K562 (cell line): ENCODE data around the gene NKAIN1. TPM values are rescaled to one million over a fixed set of nuclear protein-coding genes. Genes with fewer than 3 reads are reported as not detected.

Experiments used
- CREB3 ChIP-seq: fragments of 450-650 bp; conservative IDR thresholded peaks from 2 replicates; pipeline ENCODE4 v1.6.1; 2016; ENCODE audit warnings: missing genetic modification characterization, low read depth, mild to moderate bottlenecking, missing compliant biosample characterization, moderate library complexity
- HLTF ChIP-seq: fragments of 450-650 bp; IDR thresholded peaks from 2 replicates; pipeline ENCODE4 v1.6.1; 2016
- IFI16 ChIP-seq: fragments of 250-450 bp; sonication (Bioruptor Pico); IDR thresholded peaks from 2 replicates; pipeline ENCODE4 v2.1.2; 2022; ENCODE audit warnings: mild to moderate bottlenecking, inconsistent platforms
- LEF1 ChIP-seq: fragments of 450-650 bp; IDR thresholded peaks from 2 replicates; pipeline ENCODE4 v1.6.1; 2016; ENCODE audit warnings: mild to moderate bottlenecking
- MEIS2 ChIP-seq: fragments of 450-650 bp; IDR thresholded peaks from 2 replicates; pipeline ENCODE4 v1.6.1; 2014; ENCODE audit warnings: mild to moderate bottlenecking; ENCODE audit not compliant: partially characterized antibody
- NFE2 ChIP-seq: IDR thresholded peaks from 2 replicates; pipeline ENCODE4 v1.6.1; 2014; ENCODE audit warnings: antibody characterized with exemption, low read depth
- PCBP2 ChIP-seq: fragments of 200-400 bp; formaldehyde crosslinking; IDR thresholded peaks from 2 replicates; pipeline ENCODE4 v1.6.1; 2018; ENCODE audit warnings: low read length, low read depth, mild to moderate bottlenecking, moderate library complexity; ENCODE audit not compliant: poor library complexity, severe bottlenecking
- POLR2AphosphoS5 ChIP-seq: IDR thresholded peaks from 2 replicates; pipeline ENCODE4 v1.6.1; 2011; ENCODE audit warnings: mild to moderate bottlenecking, low read depth, low read length, moderate library complexity; ENCODE audit not compliant: control insufficient read depth, insufficient read depth
- RBM15 ChIP-seq: fragments of 200-400 bp; formaldehyde crosslinking; IDR thresholded peaks from 2 replicates; pipeline ENCODE4 v1.6.1; 2018; ENCODE audit warnings: mild to moderate bottlenecking, low read length, moderate library complexity; ENCODE audit not compliant: insufficient read depth
- SMAD4 ChIP-seq: fragments of 250-450 bp; sonication (Bioruptor Pico); conservative IDR thresholded peaks from 2 replicates; pipeline ENCODE4 v1.8.0; 2021; ENCODE audit warnings: inconsistent platforms, mild to moderate bottlenecking, moderate library complexity
- TRIM25 ChIP-seq: fragments of 450-650 bp; IDR thresholded peaks from 2 replicates; pipeline ENCODE4 v1.7.0; 2016; ENCODE audit warnings: borderline replicate concordance
- ZNF24 ChIP-seq: fragments of 450-650 bp; IDR thresholded peaks from 2 replicates; pipeline ENCODE4 v1.6.1; 2016
- polyA plus RNA-seq, 8 experiments: library from polyadenylated mRNA; depleted of rRNA in 4 of 8; stranded (reverse) in 5 of 8; unstranded in 3 of 8; fragments of >200 nt; fragmentation: Nextera tagmentation in 2 of 8; fragmentation: Illumina TruSeq in 1 of 8; extraction: Ambion mirVana in 2 of 8; extraction: Trizol in 1 of 8; gene quantifications; 2 replicates each; pipeline versions ENCODE4 v1.2.1 to v1.2.3, GENCODE V29; 2011 to 2014; ENCODE audit warnings: inconsistent platforms in 1 of 8, missing spikeins in 1 of 8
- total RNA-seq, 7 experiments: library from RNA; depleted of rRNA in 6 of 7; stranded (reverse); fragments of >200 nt in 6 of 7; fragmentation: Illumina TruSeq in 2 of 7; extraction: Trizol in 2 of 7; gene quantifications; 2 replicates each; pipeline versions ENCODE4 v1.2.1 to v1.2.3, GENCODE V29; 2011 to 2021; ENCODE audit warnings: low replicate concordance in 1 of 7
- TF ChIP-seq, protein P1 (sequence below): sonication (generic); formaldehyde crosslinking; IDR thresholded peaks from 2 replicates; pipeline ENCODE4 v1.8.0; 2023; ENCODE audit warnings: missing genetic modification reagents, mild to moderate bottlenecking, borderline replicate concordance
- TF ChIP-seq, protein P2 (sequence below): fragments of 450-650 bp; formaldehyde crosslinking; IDR thresholded peaks from 2 replicates; pipeline ENCODE4 v1.4.0; 2022; ENCODE audit warnings: mild to moderate bottlenecking, moderate library complexity
- TF ChIP-seq, protein P3 (sequence below): fragments of 250-450 bp; sonication (Bioruptor Pico); IDR thresholded peaks from 2 replicates; pipeline ENCODE4 v1.5.0; 2021; ENCODE audit warnings: mild to moderate bottlenecking, moderate library complexity

The NKAIN1 gene
- total and polyA plus RNA-seq, 9 of the 15 experiments (the other 6 are each of a cell fraction or from before 2014, with no cell fraction given): 0.03 to 0.22 (median 0.04) TPM; not detected in 3

DNA sequence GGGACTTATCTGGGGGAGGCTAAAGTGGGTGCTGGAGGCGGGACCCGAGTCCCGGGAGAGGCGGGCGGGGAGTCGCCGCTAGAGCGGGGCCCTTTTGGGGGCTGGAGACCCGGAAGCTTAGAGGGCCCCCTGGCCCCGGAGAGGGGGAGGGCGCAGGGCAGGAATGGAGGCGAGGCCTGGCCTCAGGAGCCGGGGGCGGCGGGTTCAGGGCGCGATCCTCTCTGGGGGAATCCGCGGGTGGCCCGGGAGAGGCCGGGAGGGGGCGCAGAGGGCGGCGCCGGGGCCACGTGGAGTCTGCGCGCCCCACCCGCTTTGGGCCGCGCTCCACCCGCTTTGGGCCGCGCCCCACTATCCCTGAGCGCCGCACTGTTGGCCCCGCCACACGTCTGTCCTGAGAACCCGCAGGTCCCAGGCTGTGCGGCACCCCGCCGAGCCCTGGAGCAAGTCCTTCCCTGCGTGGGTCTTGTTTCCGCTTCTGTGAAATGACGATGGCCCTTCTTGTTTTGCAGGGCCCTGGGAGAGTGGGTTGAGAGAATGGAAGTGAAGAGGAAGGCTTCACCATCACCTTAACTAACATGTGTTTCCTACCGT, 84.4 kb downstream of the NKAIN1 start (continued):
- TF ChIP-seq, protein P1, sequence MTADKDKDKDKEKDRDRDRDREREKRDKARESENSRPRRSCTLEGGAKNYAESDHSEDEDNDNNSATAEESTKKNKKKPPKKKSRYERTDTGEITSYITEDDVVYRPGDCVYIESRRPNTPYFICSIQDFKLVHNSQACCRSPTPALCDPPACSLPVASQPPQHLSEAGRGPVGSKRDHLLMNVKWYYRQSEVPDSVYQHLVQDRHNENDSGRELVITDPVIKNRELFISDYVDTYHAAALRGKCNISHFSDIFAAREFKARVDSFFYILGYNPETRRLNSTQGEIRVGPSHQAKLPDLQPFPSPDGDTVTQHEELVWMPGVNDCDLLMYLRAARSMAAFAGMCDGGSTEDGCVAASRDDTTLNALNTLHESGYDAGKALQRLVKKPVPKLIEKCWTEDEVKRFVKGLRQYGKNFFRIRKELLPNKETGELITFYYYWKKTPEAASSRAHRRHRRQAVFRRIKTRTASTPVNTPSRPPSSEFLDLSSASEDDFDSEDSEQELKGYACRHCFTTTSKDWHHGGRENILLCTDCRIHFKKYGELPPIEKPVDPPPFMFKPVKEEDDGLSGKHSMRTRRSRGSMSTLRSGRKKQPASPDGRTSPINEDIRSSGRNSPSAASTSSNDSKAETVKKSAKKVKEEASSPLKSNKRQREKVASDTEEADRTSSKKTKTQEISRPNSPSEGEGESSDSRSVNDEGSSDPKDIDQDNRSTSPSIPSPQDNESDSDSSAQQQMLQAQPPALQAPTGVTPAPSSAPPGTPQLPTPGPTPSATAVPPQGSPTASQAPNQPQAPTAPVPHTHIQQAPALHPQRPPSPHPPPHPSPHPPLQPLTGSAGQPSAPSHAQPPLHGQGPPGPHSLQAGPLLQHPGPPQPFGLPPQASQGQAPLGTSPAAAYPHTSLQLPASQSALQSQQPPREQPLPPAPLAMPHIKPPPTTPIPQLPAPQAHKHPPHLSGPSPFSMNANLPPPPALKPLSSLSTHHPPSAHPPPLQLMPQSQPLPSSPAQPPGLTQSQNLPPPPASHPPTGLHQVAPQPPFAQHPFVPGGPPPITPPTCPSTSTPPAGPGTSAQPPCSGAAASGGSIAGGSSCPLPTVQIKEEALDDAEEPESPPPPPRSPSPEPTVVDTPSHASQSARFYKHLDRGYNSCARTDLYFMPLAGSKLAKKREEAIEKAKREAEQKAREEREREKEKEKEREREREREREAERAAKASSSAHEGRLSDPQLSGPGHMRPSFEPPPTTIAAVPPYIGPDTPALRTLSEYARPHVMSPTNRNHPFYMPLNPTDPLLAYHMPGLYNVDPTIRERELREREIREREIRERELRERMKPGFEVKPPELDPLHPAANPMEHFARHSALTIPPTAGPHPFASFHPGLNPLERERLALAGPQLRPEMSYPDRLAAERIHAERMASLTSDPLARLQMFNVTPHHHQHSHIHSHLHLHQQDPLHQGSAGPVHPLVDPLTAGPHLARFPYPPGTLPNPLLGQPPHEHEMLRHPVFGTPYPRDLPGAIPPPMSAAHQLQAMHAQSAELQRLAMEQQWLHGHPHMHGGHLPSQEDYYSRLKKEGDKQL (CRISPR knock-in tag): no peak
- TF ChIP-seq, protein P2, sequence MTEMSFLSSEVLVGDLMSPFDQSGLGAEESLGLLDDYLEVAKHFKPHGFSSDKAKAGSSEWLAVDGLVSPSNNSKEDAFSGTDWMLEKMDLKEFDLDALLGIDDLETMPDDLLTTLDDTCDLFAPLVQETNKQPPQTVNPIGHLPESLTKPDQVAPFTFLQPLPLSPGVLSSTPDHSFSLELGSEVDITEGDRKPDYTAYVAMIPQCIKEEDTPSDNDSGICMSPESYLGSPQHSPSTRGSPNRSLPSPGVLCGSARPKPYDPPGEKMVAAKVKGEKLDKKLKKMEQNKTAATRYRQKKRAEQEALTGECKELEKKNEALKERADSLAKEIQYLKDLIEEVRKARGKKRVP (CRISPR knock-in tag): peak; percentile 69; the same call in 1 of the 2 replicates
- TF ChIP-seq RBM15 (no peak), PCBP2 (peak; percentile 63), LEF1 (no peak), MEIS2 (no peak), CREB3 (tag) (0 out of 2 replicates have a peak, but pooled peaks have one; percentile 33), TRIM25 (no peak), ZNF24 (no peak), IFI16 (no peak), SMAD4 (CRISPR knock-in tag) (peak; percentile 87), POLR2AphosphoS5 (no peak; the same call in 1 of the 2 replicates), NFE2 (0 out of 2 replicates have a peak, but pooled peaks have one; percentile 4), HLTF (no peak)
- TF ChIP-seq, protein P3, sequence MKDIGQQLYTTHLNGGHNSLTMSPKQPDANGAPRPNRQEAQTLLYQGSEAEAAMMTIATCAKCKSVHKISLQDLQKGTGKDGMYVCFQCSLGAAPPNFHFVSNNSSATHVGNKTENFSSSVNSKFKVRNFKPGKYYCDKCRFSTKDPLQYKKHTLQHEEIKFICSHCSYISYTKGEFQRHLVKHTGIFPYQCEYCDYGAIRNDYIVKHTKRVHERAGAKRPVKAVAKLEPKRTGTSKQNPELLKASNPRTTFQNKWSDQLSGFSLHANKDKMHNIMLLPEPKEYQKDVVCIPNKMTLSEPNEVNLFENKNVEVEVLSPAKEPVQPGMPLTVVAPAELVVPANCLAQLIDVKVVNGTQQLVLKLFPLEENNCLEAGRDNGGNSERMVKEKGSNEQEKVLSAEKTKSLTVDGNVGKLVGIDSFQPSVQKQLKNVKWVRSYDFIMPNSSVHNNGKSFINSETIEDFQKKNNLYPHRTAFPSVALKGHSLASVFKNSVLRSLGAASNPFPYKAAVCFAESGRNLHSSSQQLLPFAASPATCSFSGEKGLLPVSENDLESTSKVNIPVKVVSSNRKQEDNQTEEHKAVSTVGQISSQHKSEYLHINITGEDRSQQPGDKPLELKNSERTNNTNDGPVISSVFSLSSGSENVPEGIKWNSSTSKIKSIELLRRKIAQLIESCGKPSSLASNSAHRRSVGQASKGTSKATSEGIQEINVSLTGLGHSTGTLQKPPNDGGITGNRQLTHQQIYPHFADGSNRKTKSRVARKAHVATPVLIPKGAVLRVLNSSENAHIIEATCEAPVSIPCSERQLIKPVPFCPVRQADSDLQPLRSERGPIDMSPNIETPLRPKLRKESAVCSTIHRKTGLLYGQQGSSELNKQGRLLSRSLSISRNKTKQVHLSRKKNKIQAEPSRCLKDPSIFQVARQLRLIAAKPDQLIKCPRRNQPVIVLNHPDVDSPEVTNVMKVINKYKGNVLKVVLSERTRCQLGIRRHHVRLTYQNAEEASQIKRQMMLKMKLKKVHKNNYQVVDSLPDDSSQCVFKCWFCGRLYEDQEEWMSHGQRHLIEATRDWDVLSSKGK (CRISPR knock-in tag): no peak
